Tibial nerve (tissue), 4 donors: Measurements from ENCODE around the gene CASKIN1. TPM values are rescaled to one million over a fixed set of nuclear protein-coding genes. Genes with fewer than 3 reads are reported as not detected.

ENCODE experiments used
- DNase-seq, 2 donors: peaks; one replicate each; pipeline ENCODE4 v3.0.0-alpha.2; 2019; ENCODE audit warnings: low spot score in 2 of 2
- H3K27ac ChIP-seq, 4 donors: fragments of 200-600 bp; sonication (generic) in 3 of 4; one replicate each; pipeline ENCODE4 v1.5.1; 2017 to 2019; ENCODE audit warnings: mild to moderate bottlenecking in 1 of 4
- H3K27me3 ChIP-seq, 2 donors: fragments of 200-600 bp; sonication (generic) in 1 of 2; one replicate each; pipeline versions ENCODE4 v1.5.1 to v1.6.0; 2017 to 2019
- H3K36me3 ChIP-seq, 3 donors: fragments of 200-600 bp; sonication (generic); one replicate each; pipeline ENCODE4 v1.5.1; 2018 to 2019
- H3K4me1 ChIP-seq, 4 donors: fragments of 200-600 bp; sonication (generic) in 3 of 4; one replicate each; pipeline ENCODE4 v1.5.1; 2017 to 2019
- H3K4me3 ChIP-seq, 4 donors: fragments of 200-600 bp; sonication (generic) in 3 of 4; one replicate each; pipeline ENCODE4 v1.5.1; 2017 to 2019; ENCODE audit warnings: mild to moderate bottlenecking in 1 of 4, moderate library complexity in 1 of 4
- H3K9me3 ChIP-seq, 4 donors: fragments of 200-600 bp; sonication (generic) in 3 of 4; one replicate each; pipeline ENCODE4 v1.5.1; 2017 to 2019
- EP300 ChIP-seq, 2 donors: sonication (generic); formaldehyde crosslinking; IDR thresholded peaks; one replicate each; pipeline ENCODE4 v1.6.1; 2017; ENCODE audit warnings: antibody characterized with exemption in 2 of 2, mild to moderate bottlenecking in 1 of 2
- POLR2A ChIP-seq, 2 donors: fragments of 450-650 bp; IDR thresholded peaks; one replicate each; pipeline ENCODE4 v1.6.1; 2017; ENCODE audit warnings: antibody characterized with exemption in 2 of 2, mild to moderate bottlenecking in 2 of 2, moderate library complexity in 2 of 2
- WGBS, 2 donors: methylation state at CpG; one replicate each; pipeline ENCODE4 v1.1.5; 2018; 5-methylcytosine and 5-hydroxymethylcytosine counted together
- total RNA-seq, 4 donors: library from RNA; depleted of rRNA; stranded (reverse); fragments of >200 nt; gene quantifications; one replicate each; pipeline ENCODE4 v1.1.0, GENCODE V29; 2016
- TF ChIP-seq, protein P1 (sequence below), 5 experiments: fragments of 200-600 bp in 3 of 5; fragments of 450-650 bp in 2 of 5; sonication (generic) in 3 of 5; IDR thresholded peaks; one replicate each; pipeline ENCODE4 v1.5.1; 2016 to 2019; ENCODE audit warnings: antibody characterized with exemption in 5 of 5, mild to moderate bottlenecking in 3 of 5, moderate library complexity in 2 of 5

The CASKIN1 gene
- total RNA-seq, 4 donors from 2014 or later = 0.20 to 0.63 (median 0.30) TPM; not detected in 1

DNA sequence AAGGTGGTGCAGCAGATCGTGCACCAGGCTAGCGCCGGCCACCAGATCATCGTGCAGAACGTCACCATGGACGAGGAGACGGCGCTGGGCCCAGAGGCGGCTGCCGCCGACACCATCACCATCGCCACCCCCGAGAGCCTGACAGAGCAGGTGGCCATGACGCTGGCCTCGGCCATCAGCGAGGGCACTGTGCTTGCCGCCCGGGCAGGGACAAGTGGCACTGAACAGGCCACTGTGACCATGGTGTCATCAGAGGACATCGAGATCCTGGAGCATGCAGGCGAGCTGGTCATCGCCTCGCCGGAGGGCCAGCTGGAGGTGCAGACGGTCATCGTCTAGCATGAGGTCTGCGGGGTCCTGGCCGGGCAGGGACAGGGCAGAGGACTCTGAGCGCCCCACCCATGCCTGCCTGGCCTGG, 38.8 kb upstream of the CASKIN1 start:
- Histone ChIP-seq H3K4me3 (no peak overlapping the region), H3K36me3 (peaks cover 6 to 76% (median 22%) of the 10 kb centered on the region in 3 donors), H3K27me3 (peaks cover 0 to 17% of the 10 kb centered on the region in 2 donors), H3K4me1 (peaks cover 0 to 28% (median 22%) of the 10 kb centered on the region in 4 donors), H3K27ac (no peak overlapping the region), H3K9me3 (no peaks in the 10 kb centered on the region)
- no peak for DNase-seq
- WGBS, 2 donors = 85 to 91% methylated on average over 23 to 24 of the region's 28 CpGs
- TF ChIP-seq, protein P1, sequence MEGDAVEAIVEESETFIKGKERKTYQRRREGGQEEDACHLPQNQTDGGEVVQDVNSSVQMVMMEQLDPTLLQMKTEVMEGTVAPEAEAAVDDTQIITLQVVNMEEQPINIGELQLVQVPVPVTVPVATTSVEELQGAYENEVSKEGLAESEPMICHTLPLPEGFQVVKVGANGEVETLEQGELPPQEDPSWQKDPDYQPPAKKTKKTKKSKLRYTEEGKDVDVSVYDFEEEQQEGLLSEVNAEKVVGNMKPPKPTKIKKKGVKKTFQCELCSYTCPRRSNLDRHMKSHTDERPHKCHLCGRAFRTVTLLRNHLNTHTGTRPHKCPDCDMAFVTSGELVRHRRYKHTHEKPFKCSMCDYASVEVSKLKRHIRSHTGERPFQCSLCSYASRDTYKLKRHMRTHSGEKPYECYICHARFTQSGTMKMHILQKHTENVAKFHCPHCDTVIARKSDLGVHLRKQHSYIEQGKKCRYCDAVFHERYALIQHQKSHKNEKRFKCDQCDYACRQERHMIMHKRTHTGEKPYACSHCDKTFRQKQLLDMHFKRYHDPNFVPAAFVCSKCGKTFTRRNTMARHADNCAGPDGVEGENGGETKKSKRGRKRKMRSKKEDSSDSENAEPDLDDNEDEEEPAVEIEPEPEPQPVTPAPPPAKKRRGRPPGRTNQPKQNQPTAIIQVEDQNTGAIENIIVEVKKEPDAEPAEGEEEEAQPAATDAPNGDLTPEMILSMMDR (IDR thresholded peaks at IDR 0.05) = no peak
- TF ChIP-seq POLR2A (IDR thresholded peaks at IDR 0.05) (no peak), EP300 (IDR thresholded peaks at IDR 0.05) (no peak)

DNA sequence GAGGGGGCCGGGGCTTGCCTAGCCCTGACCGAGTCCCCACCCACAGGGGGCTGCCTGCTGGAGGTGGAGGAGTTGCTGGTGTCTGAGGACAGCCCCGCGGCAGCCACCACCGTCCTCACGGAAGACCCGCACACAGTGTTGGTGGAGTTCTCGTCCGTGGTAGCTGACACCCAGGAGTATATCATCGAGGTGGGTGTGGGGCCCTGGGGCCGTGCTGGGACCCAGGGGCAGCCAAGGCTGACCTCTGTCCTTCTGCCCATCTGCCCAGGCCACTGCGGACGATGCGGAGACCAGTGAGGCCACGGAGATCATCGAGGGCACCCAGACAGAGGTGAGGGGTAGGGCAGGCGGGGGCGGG, 38.4 kb upstream of the CASKIN1 start:
- peaks cover 0 to 28% (median 22%) of the 10 kb centered on the region in 4 donors for H3K4me1 ChIP-seq
- 92 to 100% methylated on average over 2 to 8 of the region's 18 CpGs for WGBS, 2 donors
- DNase-seq = no peak
- H3K27me3 ChIP-seq = peaks cover 0 to 17% of the 10 kb centered on the region in 2 donors
- TF ChIP-seq EP300 (IDR thresholded peaks at IDR 0.05) (no peak), POLR2A (IDR thresholded peaks at IDR 0.05) (no peak)
- TF ChIP-seq, protein P1 (IDR thresholded peaks at IDR 0.05) = no peak
- no peak overlapping the region for H3K27ac ChIP-seq
- no peaks in the 10 kb centered on the region for H3K9me3 ChIP-seq
- peaks cover 6 to 78% (median 24%) of the 10 kb centered on the region in 3 donors for H3K36me3 ChIP-seq
- no peak overlapping the region for H3K4me3 ChIP-seq

- H3K27me3 ChIP-seq = peaks cover 0 to 17% of the 10 kb centered on the region in 2 donors
- no peaks in the 10 kb centered on the region for H3K9me3 ChIP-seq
- peaks cover 6 to 78% (median 30%) of the 10 kb centered on the region in 3 donors for H3K36me3 ChIP-seq
- WGBS, 2 donors = 92 to 94% methylated on average over 40 to 46 of the region's 51 CpGs
- H3K27ac ChIP-seq = no peak overlapping the region
- peaks cover 0 to 28% (median 22%) of the 10 kb centered on the region in 4 donors for H3K4me1 ChIP-seq
- DNase-seq = no peak
- no peak overlapping the region for H3K4me3 ChIP-seq
- TF ChIP-seq, protein P1 (IDR thresholded peaks at IDR 0.05) = no peak
- no peak for TF ChIP-seq EP300 (IDR thresholded peaks at IDR 0.05)
- TF ChIP-seq POLR2A (IDR thresholded peaks at IDR 0.05) = no peak
Observed at GRCh38 chr16:2233872-2234812, 37.7 kb upstream of the CASKIN1 start.

DNA sequence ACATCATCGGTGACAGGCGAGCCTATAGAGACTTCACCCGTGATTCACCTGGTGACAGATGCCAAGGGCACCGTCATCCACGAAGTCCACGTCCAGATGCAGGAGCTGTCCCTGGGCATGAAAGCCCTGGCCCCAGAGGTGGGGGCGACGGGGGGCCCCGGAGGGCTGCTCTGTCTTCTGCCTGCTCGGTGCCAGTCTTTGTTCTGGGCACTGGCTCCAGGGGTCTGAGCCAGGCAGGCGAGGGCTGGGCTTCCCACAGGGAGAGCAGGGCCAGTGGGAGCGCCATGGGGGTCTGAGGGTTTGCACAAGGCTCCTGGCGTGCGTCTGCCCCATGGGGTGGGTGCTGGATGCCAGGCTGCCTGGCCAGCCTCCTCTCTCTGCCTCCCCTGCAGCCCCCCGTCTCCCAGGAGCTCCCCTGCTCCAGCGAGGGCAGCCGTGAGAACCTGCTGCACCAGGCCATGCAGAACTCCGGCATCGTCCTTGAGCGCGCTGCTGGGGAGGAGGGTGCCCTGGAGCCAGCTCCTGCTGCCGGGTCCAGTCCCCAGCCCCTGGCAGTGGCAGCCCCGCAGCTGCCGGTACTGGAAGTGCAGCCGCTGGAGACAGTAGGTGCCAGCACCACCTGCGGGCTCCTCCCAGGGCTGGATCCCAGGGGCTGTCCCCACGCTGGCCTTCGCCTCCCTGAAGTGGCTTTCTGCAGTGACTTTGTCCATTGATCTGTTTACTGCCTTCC, 36.8 kb upstream of the CASKIN1 start:
- Histone ChIP-seq H3K4me1 (peaks cover 0 to 28% (median 22%) of the 10 kb centered on the region in 4 donors), H3K4me3 (no peak overlapping the region), H3K36me3 (peaks cover 6 to 80% (median 37%) of the 10 kb centered on the region in 3 donors), H3K27me3 (peaks cover 0 to 17% of the 10 kb centered on the region in 2 donors), H3K27ac (no peak overlapping the region), H3K9me3 (no peaks in the 10 kb centered on the region)
- no peak for TF ChIP-seq EP300 (IDR thresholded peaks at IDR 0.05)
- TF ChIP-seq, protein P1 (IDR thresholded peaks at IDR 0.05) = no peak
- TF ChIP-seq POLR2A (IDR thresholded peaks at IDR 0.05) = no peak
- 93 to 95% methylated on average over 13 to 15 of the region's 28 CpGs for WGBS, 2 donors
- no peak for DNase-seq
